Hepatic stellate cell (primary cell): ENCODE data around the gene COMMD6.
"Not testable (repeated sequence)": the region's sequence is repeated elsewhere in the genome, so short reads cannot be mapped to it uniquely, and the experiment has no call there.

Experiments used
- DNase-seq: peaks from one replicate; pipeline ENCODE4 v3.0.0; 2011; ENCODE audit warnings: low spot score

COMMD6 gene

GRCh38 chr13:75537401-75538365 is at the start of gene COMMD6:
Gene COMMD6, minus strand, starts transcription at chr13:75537841. Its CDS starts 36 bp downstream, at chr13:75537805.
- peak; percentile 90 for DNase-seq

GRCh38 chr13:75585153-75585552 is 47.5 kb upstream of the COMMD6 start:
- DNase-seq: no peak

- DNase-seq: no peak
Observed at GRCh38 chr13:75583091-75583490, 45.5 kb upstream of the COMMD6 start.

GRCh38 chr13:75581874-75582640 is 44.4 kb upstream of the COMMD6 start:
- DNase-seq: no peak

- DNase-seq: no peak
Observed at GRCh38 chr13:75579529-75579928, 41.9 kb upstream of the COMMD6 start.

GRCh38 chr13:75569576-75569975 is 31.9 kb upstream of the COMMD6 start:
- DNase-seq: no peak

- peak; percentile 29 for DNase-seq
Observed at GRCh38 chr13:75566658-75567057, 29.0 kb upstream of the COMMD6 start.

- no peak for DNase-seq
Observed at GRCh38 chr13:75558145-75558840, 20.7 kb upstream of the COMMD6 start.

GRCh38 chr13:75556961-75557360 is 19.3 kb upstream of the COMMD6 start:
- DNase-seq: no peak

GRCh38 chr13:75555836-75556235 is 18.2 kb upstream of the COMMD6 start:
- no peak for DNase-seq

- no peak for DNase-seq
Observed at GRCh38 chr13:75554981-75555380, 17.3 kb upstream of the COMMD6 start.

GRCh38 chr13:75554464-75554863 is 16.8 kb upstream of the COMMD6 start:
- no peak for DNase-seq

GRCh38 chr13:75550159-75550567 is 12.5 kb upstream of the COMMD6 start:
- peak; percentile 62 for DNase-seq

GRCh38 chr13:75549262-75550158 is 11.9 kb upstream of the COMMD6 start, which contains the start of gene UCHL3:
Gene UCHL3, plus strand, starts transcription at chr13:75549791. Its CDS starts 30 bp downstream, at chr13:75549821.
- DNase-seq: peak; percentile 96

GRCh38 chr13:75547917-75548316 is 10.3 kb upstream of the COMMD6 start:
- DNase-seq: no peak

GRCh38 chr13:75545386-75545785 is 7.7 kb upstream of the COMMD6 start:
- DNase-seq: not testable (repeated sequence)

GRCh38 chr13:75544681-75545330 is 7.2 kb upstream of the COMMD6 start:
- DNase-seq: peak; percentile 28

GRCh38 chr13:75541961-75542360 is 4.3 kb upstream of the COMMD6 start:
- no peak for DNase-seq

GRCh38 chr13:75541287-75541686 is 3.6 kb upstream of the COMMD6 start:
- no peak for DNase-seq

GRCh38 chr13:75533861-75534260 is 3.8 kb downstream of the COMMD6 start:
- DNase-seq: no peak

GRCh38 chr13:75530549-75530961 is 7.1 kb downstream of the COMMD6 start:
- DNase-seq: no peak
